ACC112 (cell line): Measurements from ENCODE around the gene PRLR.

Experiments used
- H2AFZ ChIP-seq: fragments of 200-600 bp; sonication (generic); one replicate; pipeline ENCODE4 v1.6.0; 2017; ENCODE audit warnings: antibody characterized with exemption, low read length; ENCODE audit not compliant: unreplicated experiment
- H3K27ac ChIP-seq: fragments of 200-600 bp; sonication (generic); 2 replicates; pipeline ENCODE4 v1.5.1; 2014; ENCODE audit warnings: low read depth, mild to moderate bottlenecking, antibody characterized with exemption, low read length, moderate library complexity
- H3K27me3 ChIP-seq: fragments of 200-600 bp; sonication (generic); 2 replicates; pipeline ENCODE4 v1.6.1; 2014; ENCODE audit warnings: mild to moderate bottlenecking, antibody characterized with exemption, low read length, moderate library complexity, mixed read lengths; ENCODE audit not compliant: insufficient read depth
- H3K36me3 ChIP-seq: fragments of 200-600 bp; sonication (generic); 2 replicates; pipeline ENCODE4 v1.6.1; 2016; ENCODE audit warnings: mild to moderate bottlenecking, antibody characterized with exemption, low read length, moderate library complexity, mixed read lengths; ENCODE audit not compliant: insufficient read depth
- H3K4me1 ChIP-seq: fragments of 200-600 bp; sonication (generic); one replicate; pipeline ENCODE4 v1.6.1; 2016; ENCODE audit warnings: low read length, mixed read lengths; ENCODE audit not compliant: insufficient read depth, unreplicated experiment, control insufficient read depth
- H3K4me3 ChIP-seq: fragments of 200-600 bp; sonication (generic); 2 replicates; pipeline ENCODE4 v1.5.1; 2014; ENCODE audit warnings: mild to moderate bottlenecking, low read depth, low read length
- H3K79me2 ChIP-seq: fragments of 200-600 bp; sonication (generic); one replicate; pipeline ENCODE4 v1.6.0; 2016; ENCODE audit warnings: low read length; ENCODE audit not compliant: control insufficient read depth, unreplicated experiment, insufficient read depth

The PRLR gene

GRCh38 chr5:35083150-35083549 is 147.1 kb downstream of the PRLR start:
- no peak overlapping the region for H2AFZ ChIP-seq
- H3K27ac ChIP-seq, result no peak overlapping the region
- no peak overlapping the region for H3K4me3 ChIP-seq
- no peaks in the 10 kb centered on the region for H3K36me3 ChIP-seq
- H3K4me1 ChIP-seq, result peaks cover 5% of the 10 kb centered on the region
- no peaks in the 10 kb centered on the region for H3K27me3 ChIP-seq
- H3K79me2 ChIP-seq, result no peaks in the 10 kb centered on the region

GRCh38 chr5:35082530-35082929 is 147.8 kb downstream of the PRLR start:
- Histone ChIP-seq H3K4me3 (no peak overlapping the region), H3K36me3 (no peaks in the 10 kb centered on the region), H3K27me3 (no peaks in the 10 kb centered on the region), H3K27ac (no peak overlapping the region), H3K79me2 (no peaks in the 10 kb centered on the region), H2AFZ (no peak overlapping the region), H3K4me1 (no peaks in the 10 kb centered on the region)

- Histone ChIP-seq H3K27me3 (no peaks in the 10 kb centered on the region), H3K36me3 (no peaks in the 10 kb centered on the region), H3K4me3 (no peak overlapping the region), H2AFZ (no peak overlapping the region), H3K79me2 (no peaks in the 10 kb centered on the region), H3K4me1 (no peaks in the 10 kb centered on the region), H3K27ac (no peak overlapping the region)
These were observed 149.2 kb downstream of the PRLR start for GRCh38 chr5:35081134-35081533.

- Histone ChIP-seq H3K36me3 (no peaks in the 10 kb centered on the region), H3K27ac (no peak overlapping the region), H3K79me2 (no peaks in the 10 kb centered on the region), H3K27me3 (no peaks in the 10 kb centered on the region), H3K4me1 (no peaks in the 10 kb centered on the region), H2AFZ (no peak overlapping the region), H3K4me3 (no peak overlapping the region)
These were observed 157.1 kb downstream of the PRLR start for GRCh38 chr5:35073160-35073559.

GRCh38 chr5:35069188-35069587 is 161.1 kb downstream of the PRLR start:
- H3K27ac ChIP-seq, result no peak overlapping the region
- H3K79me2 ChIP-seq, result no peaks in the 10 kb centered on the region
- no peak overlapping the region for H3K4me3 ChIP-seq

GRCh38 chr5:35067985-35068384 is 162.3 kb downstream of the PRLR start:
- Histone ChIP-seq H3K36me3 (no peaks in the 10 kb centered on the region), H3K4me1 (no peaks in the 10 kb centered on the region), H2AFZ (no peak overlapping the region), H3K4me3 (no peak overlapping the region), H3K79me2 (no peaks in the 10 kb centered on the region), H3K27me3 (no peaks in the 10 kb centered on the region), H3K27ac (no peak overlapping the region)

More at GRCh38 chr5:35069188-35069587, 161.1 kb downstream of the PRLR start:
- no peaks in the 10 kb centered on the region for H3K27me3 ChIP-seq
- no peaks in the 10 kb centered on the region for H3K36me3 ChIP-seq
- no peaks in the 10 kb centered on the region for H3K4me1 ChIP-seq
- H2AFZ ChIP-seq, result no peak overlapping the region

- Histone ChIP-seq H3K79me2 (no peaks in the 10 kb centered on the region), H3K27me3 (no peaks in the 10 kb centered on the region), H3K4me3 (no peak overlapping the region)
These were observed 164.0 kb downstream of the PRLR start for GRCh38 chr5:35066260-35066795.

GRCh38 chr5:35063414-35063813 is 166.9 kb downstream of the PRLR start:
- Histone ChIP-seq H3K36me3 (no peaks in the 10 kb centered on the region), H3K4me3 (no peak overlapping the region), H3K27ac (no peak overlapping the region), H3K4me1 (no peaks in the 10 kb centered on the region), H3K79me2 (no peaks in the 10 kb centered on the region), H2AFZ (no peak overlapping the region), H3K27me3 (no peaks in the 10 kb centered on the region)

More at GRCh38 chr5:35066260-35066795, 164.0 kb downstream of the PRLR start:
- Histone ChIP-seq H2AFZ (no peak overlapping the region), H3K36me3 (no peaks in the 10 kb centered on the region), H3K27ac (no peak overlapping the region), H3K4me1 (no peaks in the 10 kb centered on the region)

- Histone ChIP-seq H3K4me1 (no peaks in the 10 kb centered on the region), H2AFZ (no peak overlapping the region), H3K27me3 (no peaks in the 10 kb centered on the region), H3K4me3 (no peak overlapping the region), H3K79me2 (no peaks in the 10 kb centered on the region), H3K36me3 (no peaks in the 10 kb centered on the region), H3K27ac (no peak overlapping the region)
These were observed 169.0 kb downstream of the PRLR start for GRCh38 chr5:35061211-35061770.

GRCh38 chr5:35060236-35060635 is 170.1 kb downstream of the PRLR start:
- Histone ChIP-seq H2AFZ (no peak overlapping the region), H3K4me1 (peaks cover 1% of the 10 kb centered on the region), H3K27ac (no peak overlapping the region), H3K79me2 (no peaks in the 10 kb centered on the region), H3K4me3 (no peak overlapping the region), H3K27me3 (no peaks in the 10 kb centered on the region), H3K36me3 (no peaks in the 10 kb centered on the region)

- peaks cover 10% of the 10 kb centered on the region for H3K4me1 ChIP-seq
- H3K27ac ChIP-seq, result no peak overlapping the region
- no peaks in the 10 kb centered on the region for H3K79me2 ChIP-seq
- no peak overlapping the region for H2AFZ ChIP-seq
- no peaks in the 10 kb centered on the region for H3K36me3 ChIP-seq
- no peak overlapping the region for H3K4me3 ChIP-seq
- H3K27me3 ChIP-seq, result no peaks in the 10 kb centered on the region
These were observed 171.0 kb downstream of the PRLR start for GRCh38 chr5:35059251-35059650.
